HepG2 (cell line): Measurements from ENCODE around the gene TGM2. TPM values are rescaled to one million over a fixed set of nuclear protein-coding genes. Genes with fewer than 3 reads are reported as not detected.

Experiments used
- CCDC6 ChIP-seq: sonication (generic); formaldehyde crosslinking; IDR thresholded peaks from 2 replicates; pipeline ENCODE4 v1.8.1; 2022; ENCODE audit warnings: mild to moderate bottlenecking, missing genetic modification reagents, moderate library complexity
- CEBPG ChIP-seq: IDR thresholded peaks from 2 replicates; pipeline ENCODE4 v1.6.1; 2016
- EHMT2 ChIP-seq: fragments of 200-600 bp; sonication (generic); IDR thresholded peaks from 2 replicates; pipeline ENCODE4 v1.7.0; 2017; ENCODE audit warnings: antibody characterized with exemption, low read depth, low read length, borderline replicate concordance
- ETV5 ChIP-seq: IDR thresholded peaks from 2 replicates; pipeline ENCODE4 v1.6.1; 2018; ENCODE audit warnings: missing biosample characterization, missing genetic modification reagents, inconsistent platforms, borderline replicate concordance
- FOSL1 ChIP-seq: sonication (generic); formaldehyde crosslinking; IDR thresholded peaks from 2 replicates; pipeline ENCODE4 v1.9.0; 2021; ENCODE audit warnings: missing genetic modification reagents, borderline replicate concordance
- FOSL2 ChIP-seq: sonication (generic); formaldehyde crosslinking; IDR thresholded peaks from 2 replicates; pipeline ENCODE4 v1.4.0; 2020; ENCODE audit warnings: missing genetic modification reagents
- FOXA3 ChIP-seq: IDR thresholded peaks from 2 replicates; pipeline ENCODE4 v1.6.1; 2016; ENCODE audit warnings: missing genetic modification reagents, missing compliant biosample characterization
- GABPA ChIP-seq, 2 experiments: IDR thresholded peaks; 2 replicates each; pipeline ENCODE4 v1.6.1; 2011 to 2016; ENCODE audit warnings: low read depth in 2 of 2, low read length in 1 of 2, missing biosample characterization in 1 of 2, missing genetic modification characterization in 1 of 2
- KDM3A ChIP-seq: IDR thresholded peaks from 2 replicates; pipeline ENCODE4 v1.6.1; 2018; ENCODE audit warnings: low read depth, missing compliant biosample characterization
- KMT2B ChIP-seq: IDR thresholded peaks from 2 replicates; pipeline ENCODE4 v1.6.1; 2016; ENCODE audit warnings: missing genetic modification reagents, missing compliant biosample characterization
- NCOA2 ChIP-seq: sonication (generic); formaldehyde crosslinking; IDR thresholded peaks from 2 replicates; pipeline ENCODE4 v1.8.0; 2022; ENCODE audit warnings: inconsistent platforms
- SKI ChIP-seq: fragments of 450-650 bp; IDR thresholded peaks from one replicate; pipeline ENCODE4 v1.6.1; 2018; ENCODE audit warnings: mild to moderate bottlenecking; ENCODE audit not compliant: partially characterized antibody
- SOX13 ChIP-seq, 3 experiments: fragments of 450-650 bp in 1 of 3; sonication (generic) in 1 of 3; formaldehyde crosslinking in 1 of 3; IDR thresholded peaks in 2 of 3; conservative IDR thresholded peaks in 1 of 3; 2 replicates each; pipeline versions ENCODE4 v1.5.0 to v1.6.1; 2016 to 2020; ENCODE audit warnings: antibody characterized with exemption in 1 of 3, mild to moderate bottlenecking in 1 of 3, missing compliant biosample characterization in 1 of 3, missing genetic modification reagents in 1 of 3, moderate library complexity in 1 of 3
- ZNF180 ChIP-seq: sonication (generic); formaldehyde crosslinking; IDR thresholded peaks from 2 replicates; pipeline ENCODE4 v1.4.0; 2020; ENCODE audit warnings: low read depth, missing genetic modification reagents, borderline replicate concordance
- ZNF556 ChIP-seq: sonication (generic); formaldehyde crosslinking; IDR thresholded peaks from 2 replicates; pipeline ENCODE4 v1.4.0; 2020; ENCODE audit warnings: mild to moderate bottlenecking, missing genetic modification reagents, borderline replicate concordance
- ZNF614 ChIP-seq: IDR thresholded peaks from 2 replicates; pipeline ENCODE4 v1.6.1; 2018; ENCODE audit warnings: missing biosample characterization, missing genetic modification reagents, inconsistent platforms, borderline replicate concordance
- ZNF652 ChIP-seq: IDR thresholded peaks from 2 replicates; pipeline ENCODE4 v1.6.1; 2016; ENCODE audit warnings: low read depth, borderline replicate concordance
- ZNF816 ChIP-seq: sonication (generic); formaldehyde crosslinking; IDR thresholded peaks from 2 replicates; pipeline ENCODE4 v1.8.0; 2022; ENCODE audit warnings: missing genetic modification reagents, mild to moderate bottlenecking, borderline replicate concordance
- polyA plus RNA-seq, 8 experiments: library from polyadenylated mRNA; depleted of rRNA in 3 of 8; stranded (reverse) in 7 of 8; unstranded in 1 of 8; fragments of >200 nt; fragmentation: Illumina TruSeq in 4 of 8; extraction: Trizol in 4 of 8; gene quantifications; 2 replicates each; pipeline versions ENCODE4 v1.2.1 to v1.2.3, GENCODE V29; 2011 to 2016; ENCODE audit warnings: low read depth in 4 of 8, missing spikeins in 1 of 8, mixed read lengths in 1 of 8; ENCODE audit not compliant: insufficient read depth in 1 of 8
- total RNA-seq, 5 experiments: library from RNA; depleted of rRNA; stranded (reverse); fragments of >200 nt; fragmentation: Illumina TruSeq; extraction: Trizol; gene quantifications; 2 replicates each; pipeline ENCODE4 v1.2.3, GENCODE V29; 2016; ENCODE audit warnings: low read depth in 1 of 5
- TF ChIP-seq, protein P1 (sequence below): sonication (generic); formaldehyde crosslinking; IDR thresholded peaks from 2 replicates; pipeline ENCODE4 v1.5.1; 2020; ENCODE audit warnings: mild to moderate bottlenecking, missing genetic modification reagents, moderate library complexity
- TF ChIP-seq, protein P2 (sequence below): sonication (generic); formaldehyde crosslinking; IDR thresholded peaks from 2 replicates; pipeline ENCODE4 v1.4.0; 2020; ENCODE audit warnings: missing genetic modification reagents, borderline replicate concordance
- TF ChIP-seq, protein P3 (sequence below): sonication (generic); IDR thresholded peaks from 2 replicates; pipeline ENCODE4 v1.6.1; 2016; ENCODE audit warnings: low read depth, borderline replicate concordance

The TGM2 gene
- total and polyA plus RNA-seq, 2 of the 13 experiments (the other 11 are each of a cell fraction or from before 2014, with no cell fraction given), result 4.2 to 46.4 TPM

DNA sequence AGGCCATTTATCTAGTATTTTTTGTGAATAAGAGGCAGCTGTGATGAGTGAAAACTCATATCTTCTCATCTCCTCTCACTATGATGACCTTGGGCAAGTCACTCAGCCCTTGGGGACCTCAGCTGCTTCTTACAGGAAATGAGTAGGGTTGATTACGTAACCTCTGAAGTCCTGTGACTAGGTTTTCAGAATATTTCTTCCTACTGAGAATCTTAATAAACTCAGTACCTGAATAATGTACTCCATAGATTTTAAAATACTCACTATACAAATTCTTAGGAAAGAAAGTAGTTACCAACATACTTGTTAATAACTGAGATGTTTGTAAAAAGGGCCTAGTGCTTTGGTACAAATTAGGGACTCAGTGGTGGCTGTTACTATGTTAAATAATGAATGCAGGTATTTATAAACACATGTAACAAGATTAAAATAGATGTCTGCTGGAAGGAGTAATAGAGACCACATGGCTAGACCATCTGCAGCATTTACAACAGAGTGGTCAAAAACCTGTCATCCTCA, 70.6 kb downstream of the TGM2 start (continued):
- TF ChIP-seq, protein P1, sequence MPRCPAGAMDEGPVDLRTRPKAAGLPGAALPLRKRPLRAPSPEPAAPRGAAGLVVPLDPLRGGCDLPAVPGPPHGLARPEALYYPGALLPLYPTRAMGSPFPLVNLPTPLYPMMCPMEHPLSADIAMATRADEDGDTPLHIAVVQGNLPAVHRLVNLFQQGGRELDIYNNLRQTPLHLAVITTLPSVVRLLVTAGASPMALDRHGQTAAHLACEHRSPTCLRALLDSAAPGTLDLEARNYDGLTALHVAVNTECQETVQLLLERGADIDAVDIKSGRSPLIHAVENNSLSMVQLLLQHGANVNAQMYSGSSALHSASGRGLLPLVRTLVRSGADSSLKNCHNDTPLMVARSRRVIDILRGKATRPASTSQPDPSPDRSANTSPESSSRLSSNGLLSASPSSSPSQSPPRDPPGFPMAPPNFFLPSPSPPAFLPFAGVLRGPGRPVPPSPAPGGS (CRISPR knock-in tag), result no peak
- TF ChIP-seq EHMT2 (0 out of 2 replicates have a peak, but pooled peaks have one; percentile 5), ZNF816 (CRISPR knock-in tag) (peak; percentile 18; the same call in 1 of the 2 replicates), KMT2B (CRISPR knock-in tag) (no peak), SOX13 (IDR thresholded peaks at IDR 0.05) (no peak), SOX13 (CRISPR knock-in tag; conservative IDR thresholded peaks at IDR 0.05 in 1 of 2, IDR thresholded peaks at IDR 0.05 in 1 of 2) (peak in 1 of 2 experiments; percentile 29; a peak in 1 of 4 replicates), FOSL1 (CRISPR knock-in tag) (no peak), ETV5 (CRISPR knock-in tag) (peak; percentile 69; the same call in 1 of the 2 replicates), ZNF180 (CRISPR knock-in tag) (no peak), SKI (no peak), CEBPG (CRISPR knock-in tag) (peak; percentile 88), NCOA2 (CRISPR knock-in tag) (peak; percentile 16; the same call in 1 of the 2 replicates), ZNF652 (CRISPR knock-in tag) (no peak), ZNF556 (CRISPR knock-in tag) (no peak), FOSL2 (CRISPR knock-in tag) (peak; percentile 54), FOXA3 (CRISPR knock-in tag) (peak; percentile 20; the same call in 1 of the 2 replicates), GABPA (IDR thresholded peaks at IDR 0.05; ENCODE audit: low read depth, low read length) (no peak), GABPA (CRISPR knock-in tag; IDR thresholded peaks at IDR 0.05; ENCODE audit: low read depth) (peak; percentile 33; the same call in 1 of the 2 replicates), CCDC6 (0 out of 2 replicates have a peak, but pooled peaks have one; percentile 28), ZNF614 (CRISPR knock-in tag) (0 out of 2 replicates have a peak, but pooled peaks have one; percentile 16), KDM3A (CRISPR knock-in tag) (0 out of 2 replicates have a peak, but pooled peaks have one; percentile 11)
- TF ChIP-seq, protein P2, sequence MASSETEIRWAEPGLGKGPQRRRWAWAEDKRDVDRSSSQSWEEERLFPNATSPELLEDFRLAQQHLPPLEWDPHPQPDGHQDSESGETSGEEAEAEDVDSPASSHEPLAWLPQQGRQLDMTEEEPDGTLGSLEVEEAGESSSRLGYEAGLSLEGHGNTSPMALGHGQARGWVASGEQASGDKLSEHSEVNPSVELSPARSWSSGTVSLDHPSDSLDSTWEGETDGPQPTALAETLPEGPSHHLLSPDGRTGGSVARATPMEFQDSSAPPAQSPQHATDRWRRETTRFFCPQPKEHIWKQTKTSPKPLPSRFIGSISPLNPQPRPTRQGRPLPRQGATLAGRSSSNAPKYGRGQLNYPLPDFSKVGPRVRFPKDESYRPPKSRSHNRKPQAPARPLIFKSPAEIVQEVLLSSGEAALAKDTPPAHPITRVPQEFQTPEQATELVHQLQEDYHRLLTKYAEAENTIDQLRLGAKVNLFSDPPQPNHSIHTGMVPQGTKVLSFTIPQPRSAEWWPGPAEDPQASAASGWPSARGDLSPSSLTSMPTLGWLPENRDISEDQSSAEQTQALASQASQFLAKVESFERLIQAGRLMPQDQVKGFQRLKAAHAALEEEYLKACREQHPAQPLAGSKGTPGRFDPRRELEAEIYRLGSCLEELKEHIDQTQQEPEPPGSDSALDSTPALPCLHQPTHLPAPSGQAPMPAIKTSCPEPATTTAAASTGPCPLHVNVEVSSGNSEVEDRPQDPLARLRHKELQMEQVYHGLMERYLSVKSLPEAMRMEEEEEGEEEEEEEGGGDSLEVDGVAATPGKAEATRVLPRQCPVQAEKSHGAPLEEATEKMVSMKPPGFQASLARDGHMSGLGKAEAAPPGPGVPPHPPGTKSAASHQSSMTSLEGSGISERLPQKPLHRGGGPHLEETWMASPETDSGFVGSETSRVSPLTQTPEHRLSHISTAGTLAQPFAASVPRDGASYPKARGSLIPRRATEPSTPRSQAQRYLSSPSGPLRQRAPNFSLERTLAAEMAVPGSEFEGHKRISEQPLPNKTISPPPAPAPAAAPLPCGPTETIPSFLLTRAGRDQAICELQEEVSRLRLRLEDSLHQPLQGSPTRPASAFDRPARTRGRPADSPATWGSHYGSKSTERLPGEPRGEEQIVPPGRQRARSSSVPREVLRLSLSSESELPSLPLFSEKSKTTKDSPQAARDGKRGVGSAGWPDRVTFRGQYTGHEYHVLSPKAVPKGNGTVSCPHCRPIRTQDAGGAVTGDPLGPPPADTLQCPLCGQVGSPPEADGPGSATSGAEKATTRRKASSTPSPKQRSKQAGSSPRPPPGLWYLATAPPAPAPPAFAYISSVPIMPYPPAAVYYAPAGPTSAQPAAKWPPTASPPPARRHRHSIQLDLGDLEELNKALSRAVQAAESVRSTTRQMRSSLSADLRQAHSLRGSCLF (CRISPR knock-in tag), result no peak
- TF ChIP-seq, protein P3, sequence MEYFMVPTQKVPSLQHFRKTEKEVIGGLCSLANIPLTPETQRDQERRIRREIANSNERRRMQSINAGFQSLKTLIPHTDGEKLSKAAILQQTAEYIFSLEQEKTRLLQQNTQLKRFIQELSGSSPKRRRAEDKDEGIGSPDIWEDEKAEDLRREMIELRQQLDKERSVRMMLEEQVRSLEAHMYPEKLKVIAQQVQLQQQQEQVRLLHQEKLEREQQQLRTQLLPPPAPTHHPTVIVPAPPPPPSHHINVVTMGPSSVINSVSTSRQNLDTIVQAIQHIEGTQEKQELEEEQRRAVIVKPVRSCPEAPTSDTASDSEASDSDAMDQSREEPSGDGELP, result peak; percentile 22; the same call in 1 of the 2 replicates
